ENCODE results near the gene SLC6A5.

Gene SLC6A5

DNA sequence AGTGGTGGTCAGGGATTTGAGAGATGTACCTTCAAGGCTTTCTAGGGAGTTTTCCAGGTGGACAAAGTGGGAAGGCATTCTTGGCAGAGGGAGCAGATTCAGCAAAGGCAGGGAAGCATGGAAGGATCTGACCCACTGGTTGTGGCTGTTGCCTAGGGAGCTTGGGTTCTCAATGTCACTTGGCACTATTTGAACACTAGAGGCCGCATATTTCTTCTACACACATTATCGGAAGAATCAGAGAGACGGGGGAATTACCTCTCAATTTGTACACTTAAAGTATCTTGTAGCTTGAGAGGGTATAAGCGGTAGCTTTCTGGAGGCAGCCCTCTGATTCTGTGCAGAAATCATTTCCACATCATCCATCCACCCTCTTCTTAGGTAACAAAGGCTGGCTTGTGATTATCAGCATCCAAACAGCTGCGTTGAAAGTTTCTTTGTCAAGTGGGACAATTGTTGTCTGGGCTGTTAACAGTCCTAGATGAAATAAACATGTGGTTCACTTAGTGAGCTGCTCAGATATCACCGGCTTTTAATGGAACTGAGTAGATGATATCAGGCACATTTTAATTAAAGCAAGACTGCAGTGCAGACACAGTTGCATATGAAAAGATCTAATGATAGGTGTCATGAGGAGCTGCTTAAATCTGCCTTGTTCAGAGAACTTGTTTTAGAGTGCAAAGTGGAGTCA lies 72.6 kb downstream of the SLC6A5 start:
- DNase-seq, result no peak

DNA sequence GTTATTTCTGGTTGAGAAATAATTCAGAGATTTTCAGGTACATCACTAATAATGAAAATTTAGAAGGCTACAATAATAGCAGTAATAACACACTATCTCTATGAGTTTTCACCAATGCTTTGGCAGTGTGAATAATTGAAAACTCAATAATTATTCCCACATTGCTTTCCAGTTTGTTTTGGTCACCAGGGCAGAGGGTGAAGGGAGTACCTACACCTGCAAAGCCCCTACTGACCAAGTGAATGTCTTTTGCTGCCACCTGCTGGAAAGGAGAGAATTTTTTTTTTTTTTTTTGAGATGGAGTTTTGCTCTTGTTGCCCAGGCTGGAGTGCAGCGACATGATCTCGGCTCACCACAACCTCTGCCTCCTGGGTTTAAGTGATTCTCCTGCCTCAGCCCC lies 73.2 kb downstream of the SLC6A5 start:
- no peak for DNase-seq

DNA sequence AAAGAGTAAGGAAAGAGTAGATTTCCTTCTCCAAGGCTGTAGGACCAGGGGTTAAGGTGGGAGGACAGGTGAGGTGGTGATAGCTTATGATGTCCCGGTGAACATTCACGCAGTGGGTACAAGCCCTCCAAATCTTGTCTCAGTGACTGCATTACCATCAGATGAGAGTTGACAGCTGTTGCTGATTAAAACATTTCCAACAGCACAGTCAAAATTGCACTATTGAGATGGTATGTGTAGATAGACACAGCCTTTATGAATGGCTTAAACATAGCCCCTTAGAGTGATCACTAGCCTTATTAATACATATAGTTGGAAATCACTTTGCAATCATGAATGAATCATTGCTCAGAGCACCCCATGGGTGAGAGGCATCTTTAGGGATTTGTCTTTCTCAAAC lies 77.2 kb downstream of the SLC6A5 start:
- no peak for DNase-seq

DNA sequence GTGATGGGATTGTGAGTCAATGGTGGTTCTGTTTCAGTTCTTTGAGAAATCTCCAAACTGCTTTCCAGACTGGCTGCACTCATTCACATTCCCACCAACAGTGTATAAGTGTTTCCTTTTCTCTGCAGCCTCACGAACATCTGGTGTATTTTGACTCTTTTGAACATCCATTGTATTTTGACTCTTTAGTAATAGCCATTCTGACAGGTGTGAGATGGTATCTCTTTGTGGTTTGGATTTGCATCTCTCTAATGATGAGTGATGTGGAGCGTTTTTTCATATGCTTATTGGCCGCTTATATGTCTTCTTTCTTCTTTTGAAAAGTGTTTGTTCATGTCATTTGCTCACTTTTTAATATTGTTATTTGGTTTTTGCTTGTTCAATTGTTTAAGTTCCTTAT lies 89.4 kb downstream of the SLC6A5 start:
- DNase-seq, result no peak

DNA sequence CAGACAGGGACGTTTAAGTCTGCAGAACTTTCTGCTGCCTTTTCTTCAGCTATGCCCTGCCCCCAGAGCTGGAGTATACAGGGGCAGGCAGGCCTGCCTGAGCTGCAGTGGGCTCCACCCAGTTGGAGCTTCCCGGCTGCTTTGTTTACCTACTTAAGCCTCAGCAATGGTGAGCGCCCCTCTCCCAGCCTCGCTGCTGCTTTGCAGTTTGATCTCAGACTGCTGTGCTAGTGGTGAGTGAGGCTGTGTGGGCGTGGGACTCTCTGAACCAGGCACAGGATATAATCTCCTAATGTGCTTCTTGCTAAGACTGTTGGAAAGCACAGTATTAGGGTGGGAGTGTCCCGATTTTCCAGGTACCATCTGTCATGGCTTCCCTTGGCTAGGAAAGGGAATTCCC lies 108.5 kb downstream of the SLC6A5 start:
- no peak for DNase-seq

All from HCEC 1CT (cell line).